Activated naive CD4-positive, alpha-beta T cell treated with anti-CD3 and anti-CD28 coated beads, Interleukin-2, amount 50 U/mL, for 16 hours (primary cell): ENCODE data around the gene POU5F1.
A peak's percentile ranks its signal among the peaks of the same experiment; 100 is the strongest.
"Not testable (repeated sequence)": the region's sequence is repeated elsewhere in the genome, so short reads cannot be mapped to it uniquely, and the experiment has no call there.

Experiments used
- DNase-seq: peaks from one replicate; pipeline ENCODE4 v3.0.0-alpha.2; 2020

The POU5F1 gene

DNA sequence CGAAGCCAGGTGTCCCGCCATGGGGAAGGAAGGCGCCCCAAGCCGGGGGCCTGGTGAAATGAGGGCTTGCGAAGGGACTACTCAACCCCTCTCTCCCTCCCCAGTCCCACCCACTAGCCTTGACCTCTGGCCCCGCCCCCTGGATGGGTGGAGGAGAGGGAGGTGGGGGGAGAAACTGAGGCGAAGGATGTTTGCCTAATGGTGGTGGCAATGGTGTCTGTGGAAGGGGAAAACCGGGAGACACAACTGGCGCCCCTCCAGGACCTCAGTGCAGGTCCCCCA is at the start of gene POU5F1:
Gene POU5F1, minus strand, starts transcription at position 83 of the 282 bp plus-strand sequence. Its CDS starts 62 bp downstream, at position 21.
- no peak for DNase-seq

DNA sequence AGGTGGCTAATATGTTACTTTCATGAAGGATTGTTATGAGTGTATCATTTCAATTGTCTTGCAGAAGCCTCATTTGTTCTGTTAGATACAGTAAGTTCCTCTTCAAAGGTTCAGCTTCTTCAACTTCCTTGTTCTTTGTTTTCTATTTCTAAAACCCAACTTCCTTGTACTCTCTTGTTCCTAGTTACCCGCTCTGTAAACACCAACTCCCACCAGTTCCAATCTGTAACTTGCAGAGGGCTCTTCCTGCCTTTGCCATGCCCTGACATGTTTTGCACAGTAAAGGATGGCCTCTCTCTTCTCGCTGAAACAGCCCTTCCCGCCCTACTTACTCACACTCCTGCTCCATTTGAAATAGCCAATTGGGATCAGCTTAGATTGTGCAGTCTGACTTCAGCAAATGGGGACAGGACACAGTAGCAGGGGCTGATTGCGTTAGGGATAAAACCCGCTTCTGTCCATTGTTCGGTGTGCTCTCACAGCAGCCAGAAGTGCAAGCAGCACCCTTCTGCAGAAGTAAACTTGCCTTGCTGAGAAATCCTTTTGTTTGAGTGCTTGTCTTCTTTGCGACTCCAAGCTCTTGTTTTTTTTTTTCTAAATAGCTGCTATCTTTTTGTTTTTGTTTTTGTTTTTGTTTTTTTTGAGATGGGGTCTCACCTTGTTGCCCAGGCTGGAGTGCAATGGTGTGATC is 45.9 kb upstream of the POU5F1 start:
- no peak for DNase-seq

DNA sequence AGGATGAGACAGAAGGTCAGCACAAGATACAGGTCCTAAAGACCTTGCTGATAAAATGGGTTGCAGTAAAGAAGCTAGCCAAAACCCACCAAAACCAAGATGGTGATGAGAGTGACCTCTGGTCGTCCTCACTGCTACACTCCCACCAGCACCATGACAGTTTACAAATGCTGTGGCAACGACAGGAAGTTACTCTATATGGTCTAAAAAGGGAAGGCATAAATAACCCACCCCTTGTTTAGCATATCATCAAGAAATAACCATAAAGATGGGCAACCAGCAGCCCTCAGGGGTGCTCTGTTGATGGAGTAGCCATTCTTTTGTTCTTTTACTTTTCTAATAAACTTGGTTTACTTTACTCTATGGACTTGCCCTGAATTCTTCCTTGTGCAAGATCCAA is 44.7 kb upstream of the POU5F1 start:
- DNase-seq, result not testable (repeated sequence)

DNA sequence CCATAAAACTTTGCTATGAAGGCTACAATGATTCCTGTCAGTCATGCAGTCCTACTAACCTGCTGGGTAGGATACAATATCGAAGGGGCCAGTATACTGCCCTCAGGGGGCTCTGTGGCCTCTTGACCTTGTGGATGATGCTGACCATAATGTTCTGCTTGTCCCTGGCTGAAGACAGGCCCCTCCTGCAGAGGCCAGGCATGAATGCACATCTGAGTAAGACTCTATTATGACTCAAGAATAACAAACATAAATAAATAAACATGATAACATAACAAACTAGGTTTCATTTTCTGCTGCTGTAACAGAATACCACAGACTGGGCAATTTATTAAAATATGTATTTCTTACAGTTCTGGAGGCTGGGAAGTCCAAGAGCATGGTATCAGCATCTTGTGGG is 44.0 kb upstream of the POU5F1 start:
- DNase-seq, result no peak

DNA sequence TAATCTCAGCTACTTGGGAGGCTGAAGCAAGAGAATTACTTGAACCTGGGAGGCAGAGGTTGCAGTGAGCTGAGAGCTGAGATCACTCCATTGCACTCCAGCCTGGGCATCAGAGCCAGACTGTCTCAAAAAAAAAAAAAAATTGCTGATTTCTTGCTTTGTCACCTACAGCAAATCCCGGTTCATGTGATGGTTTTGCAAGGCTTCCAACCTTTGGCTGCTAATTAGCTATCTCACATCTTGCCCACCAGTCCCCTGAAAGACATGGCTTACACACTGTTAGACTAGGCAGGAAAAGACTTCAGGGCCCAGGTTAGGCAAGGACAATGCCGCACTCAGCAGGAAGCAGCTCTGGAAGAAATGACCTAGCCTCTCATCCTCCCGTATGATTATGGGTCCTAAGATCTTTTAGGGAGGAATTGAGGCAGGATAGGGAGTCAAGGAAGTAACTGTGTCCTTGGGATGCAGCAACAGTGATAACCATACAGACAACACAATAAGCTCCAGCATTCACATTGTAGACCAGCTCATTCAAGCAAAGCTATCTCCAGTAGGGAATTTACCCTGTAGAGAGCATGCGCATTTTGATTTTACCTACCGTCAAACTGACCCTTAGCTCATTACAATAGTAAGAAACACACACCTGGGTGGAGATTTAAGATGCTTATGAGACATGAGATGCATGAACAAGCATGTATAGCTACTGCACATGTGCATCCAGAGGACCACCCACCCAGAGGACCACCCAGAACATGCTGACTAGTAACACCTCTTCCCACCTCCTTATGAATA is 40.5 kb upstream of the POU5F1 start:
- no peak for DNase-seq

DNA sequence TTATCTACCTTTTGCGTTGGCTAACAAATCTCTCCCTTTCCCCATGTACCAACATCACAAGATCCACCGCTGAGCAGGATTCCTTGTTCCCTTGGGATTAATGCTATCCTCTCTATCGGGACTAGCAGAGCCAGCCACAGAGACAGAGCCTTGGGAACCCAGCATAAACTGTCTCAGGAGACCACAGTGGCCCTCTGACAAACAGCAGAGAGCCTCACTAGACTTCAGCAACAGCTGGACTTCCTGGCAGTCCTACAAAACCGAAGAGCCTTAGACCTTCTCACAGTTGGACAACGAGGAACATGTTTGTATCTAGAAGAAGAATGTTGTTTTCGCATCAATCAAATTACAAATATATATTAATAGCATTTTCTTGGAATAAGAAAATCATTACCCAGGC is 39.6 kb upstream of the POU5F1 start:
- DNase-seq, result no peak

DNA sequence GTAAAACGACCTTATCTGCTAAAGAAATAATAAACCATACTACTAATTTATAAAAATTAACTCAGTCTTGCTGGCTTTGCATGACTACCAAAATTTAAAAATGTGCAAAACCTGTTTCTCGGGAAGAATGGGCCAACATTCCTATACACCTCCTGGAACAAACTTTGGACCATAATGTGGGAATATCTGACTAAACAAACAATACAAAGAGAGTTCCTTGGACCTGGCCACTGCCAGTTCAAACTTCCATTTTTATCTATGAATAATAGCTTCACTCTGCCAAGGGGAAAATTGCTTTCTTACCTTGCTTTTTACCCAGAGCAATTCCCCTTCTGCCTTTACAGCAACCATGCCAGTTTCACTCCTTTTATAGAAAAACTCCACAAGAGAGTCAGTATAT is 38.7 kb upstream of the POU5F1 start:
- DNase-seq, result no peak

DNA sequence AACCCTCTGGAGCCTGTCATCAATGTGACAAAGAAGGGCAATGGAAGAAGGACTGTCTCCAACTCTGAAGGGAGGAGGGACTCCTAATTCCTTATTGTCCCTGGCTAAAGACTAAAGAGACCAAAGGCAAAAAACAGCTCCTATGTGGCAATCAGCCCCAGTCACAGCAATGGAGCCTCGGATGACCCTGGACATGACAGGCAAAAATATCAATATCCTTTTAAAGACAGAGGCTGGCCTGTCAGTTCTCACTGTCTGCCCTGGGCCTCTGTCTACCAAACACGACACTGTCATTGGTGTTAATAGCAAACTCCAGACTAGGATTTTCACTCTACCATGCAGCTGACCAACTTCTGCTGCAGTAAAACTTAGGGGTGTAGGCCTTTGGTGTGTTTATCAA is 38.0 kb upstream of the POU5F1 start:
- DNase-seq, result no peak

DNA sequence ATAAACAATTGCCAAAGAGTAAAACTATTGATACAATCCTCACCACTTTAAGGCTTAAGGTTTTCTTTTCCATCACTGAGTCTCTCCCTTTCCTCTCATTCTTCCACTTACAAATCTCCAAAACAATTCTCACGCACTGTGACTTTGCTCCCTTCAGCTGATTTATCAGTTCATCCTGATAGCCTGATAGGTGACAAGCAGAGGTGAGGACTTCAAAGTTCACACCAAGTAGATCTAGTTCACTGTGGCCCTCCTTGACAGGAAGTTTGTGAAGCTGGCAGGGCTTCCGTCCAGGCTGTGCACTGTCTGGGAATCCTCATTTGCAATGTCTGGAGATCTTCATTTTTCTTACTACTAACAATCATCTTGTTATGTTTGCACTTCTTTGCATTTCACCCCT is 35.2 kb upstream of the POU5F1 start:
- no peak for DNase-seq

DNA sequence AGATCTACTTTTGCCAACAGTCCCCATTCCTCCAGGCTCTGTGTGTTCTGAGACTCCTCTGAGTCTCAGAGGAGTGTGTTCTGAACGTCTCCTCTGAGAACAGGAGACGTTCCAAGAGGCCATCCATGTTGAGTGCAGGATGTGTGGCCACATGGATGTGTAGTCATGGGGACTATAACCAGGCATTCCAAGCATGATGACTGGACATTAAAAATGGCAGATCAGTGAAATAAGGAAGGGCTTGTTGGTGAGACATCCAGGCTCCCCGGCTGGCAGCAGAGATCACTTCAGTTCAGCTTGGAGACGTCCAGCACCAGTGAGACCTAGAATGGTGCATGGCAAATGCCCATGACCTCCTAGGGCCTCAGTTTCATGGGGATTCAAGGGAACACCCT is 34.3 kb upstream of the POU5F1 start:
- DNase-seq, result no peak

DNA sequence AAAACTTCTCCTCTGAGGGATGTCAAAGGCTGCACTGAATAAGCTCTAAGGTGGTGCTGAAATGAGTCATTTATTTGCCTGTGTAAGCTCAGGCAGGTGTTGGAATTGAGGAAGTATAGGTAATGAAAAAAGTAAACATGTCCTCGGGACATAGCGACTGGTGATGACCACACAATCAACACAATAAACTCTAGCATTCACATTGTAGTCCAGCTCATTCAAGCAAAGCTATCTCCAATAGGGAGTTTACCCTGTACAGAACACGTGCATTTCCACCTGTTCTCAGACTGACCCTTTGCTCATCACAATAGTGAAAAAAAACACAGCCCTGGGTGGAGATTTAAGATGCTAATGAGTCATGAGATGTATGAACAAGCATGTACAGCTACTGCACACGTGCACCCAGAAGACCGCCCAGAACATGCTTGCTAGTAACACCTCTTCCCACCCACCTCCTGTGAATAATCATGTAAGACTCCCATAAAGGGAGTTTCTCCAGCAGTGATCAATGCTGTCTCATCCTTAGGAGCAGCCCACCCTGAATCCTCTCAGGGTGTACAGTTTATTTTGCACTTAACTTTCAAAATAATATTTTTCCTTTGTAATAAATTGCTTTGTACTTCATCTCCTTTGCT is 33.0 kb upstream of the POU5F1 start:
- DNase-seq, result peak; percentile 74

DNA sequence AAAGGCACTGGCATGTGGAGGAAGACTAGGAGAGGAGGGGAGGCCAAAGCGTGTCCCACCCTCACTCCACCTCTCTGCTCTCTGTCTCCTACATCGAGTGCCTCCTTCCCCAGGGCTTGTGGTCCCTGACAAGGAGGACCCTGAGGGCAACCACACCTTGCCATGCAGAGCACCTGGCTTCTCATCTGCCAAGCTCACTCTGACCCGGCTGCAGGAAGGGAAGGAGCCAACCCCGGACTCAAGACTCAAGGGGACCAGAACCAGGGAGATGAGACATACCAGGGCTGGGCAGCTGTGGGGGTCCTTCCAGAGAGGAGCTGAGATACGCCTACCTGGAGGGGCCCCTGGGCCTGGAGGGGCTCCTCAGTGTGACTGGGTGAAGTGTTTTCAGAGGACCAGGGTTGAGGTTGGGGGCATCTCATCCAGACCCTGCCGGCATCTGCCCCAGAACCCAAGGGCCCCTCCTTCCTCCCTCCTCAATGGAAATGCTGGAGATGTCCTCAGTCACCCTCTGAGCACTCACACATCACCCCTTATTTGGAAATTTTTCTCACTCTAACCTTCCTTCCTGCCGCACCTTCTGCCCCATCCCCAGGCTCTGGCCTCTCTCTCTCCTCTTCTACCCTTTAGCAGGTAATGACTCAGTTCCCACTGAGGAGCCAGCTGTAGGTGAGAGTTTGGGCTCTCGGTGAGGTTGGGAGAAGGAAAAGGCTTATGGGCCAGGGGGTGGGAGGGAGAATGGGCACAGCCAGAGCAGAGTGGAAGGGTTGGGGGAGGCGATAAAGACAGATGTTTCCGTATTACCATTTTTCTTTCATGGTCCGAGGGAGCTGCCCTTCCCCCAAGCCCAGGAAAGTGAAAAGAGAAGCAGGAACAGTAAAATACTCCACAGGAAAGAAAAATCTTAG is 32.0 kb upstream of the POU5F1 start:
- no peak for DNase-seq

DNA sequence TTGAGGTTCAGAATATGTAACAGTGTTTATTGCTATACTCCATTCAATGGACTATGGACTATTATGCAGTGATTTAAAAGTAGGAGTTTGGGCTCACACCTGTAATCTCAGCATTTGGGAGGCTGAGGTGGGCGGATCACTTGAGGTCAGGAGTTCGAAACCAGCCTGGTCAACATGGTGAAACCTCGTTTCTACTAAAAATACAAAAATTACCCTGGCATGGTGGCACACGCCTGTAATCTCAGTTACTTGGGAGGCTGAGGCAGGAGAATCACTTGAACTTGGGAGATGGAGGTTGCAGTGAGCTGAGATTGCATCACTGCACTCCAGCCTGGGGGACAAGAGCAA is 28.6 kb upstream of the POU5F1 start:
- not testable (repeated sequence) for DNase-seq

DNA sequence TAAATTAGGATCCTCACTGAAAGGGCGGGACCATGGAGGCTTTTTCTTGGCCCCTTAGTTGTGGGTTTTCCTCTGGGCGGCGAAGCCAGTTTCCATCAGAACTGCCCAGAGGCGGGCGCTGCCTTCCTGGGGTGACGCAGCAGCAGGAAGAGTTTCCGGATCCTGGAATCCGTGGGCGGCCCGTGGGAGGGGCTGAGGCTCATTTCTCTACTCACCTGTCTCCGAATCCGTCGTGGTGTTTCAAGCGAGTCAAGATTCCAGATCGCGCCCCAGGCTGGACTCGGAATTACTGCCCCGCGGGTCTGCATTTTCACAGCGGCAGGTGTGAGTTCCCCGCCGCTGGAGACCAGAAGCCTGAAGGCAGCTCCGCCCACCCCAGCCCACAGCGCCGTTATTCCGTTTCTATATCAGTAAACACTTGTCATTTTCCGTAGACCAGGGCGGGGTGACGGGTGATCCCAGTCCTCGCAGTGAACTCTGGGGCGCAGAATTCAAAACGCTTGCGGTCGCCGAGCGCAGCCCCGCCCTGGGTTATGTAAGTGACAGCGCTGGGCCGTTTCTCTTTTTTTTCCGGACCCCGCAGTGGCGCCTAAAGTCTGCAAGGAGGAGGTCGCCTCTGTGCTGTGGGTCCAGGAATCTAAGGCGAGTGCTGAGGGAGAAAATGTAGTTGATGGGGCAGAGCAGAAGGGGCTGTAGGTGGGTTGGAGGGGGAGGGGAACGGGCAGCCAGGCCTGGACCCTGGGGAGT is 27.2 kb upstream of the POU5F1 start:
- DNase-seq, result peak; percentile 93

DNA sequence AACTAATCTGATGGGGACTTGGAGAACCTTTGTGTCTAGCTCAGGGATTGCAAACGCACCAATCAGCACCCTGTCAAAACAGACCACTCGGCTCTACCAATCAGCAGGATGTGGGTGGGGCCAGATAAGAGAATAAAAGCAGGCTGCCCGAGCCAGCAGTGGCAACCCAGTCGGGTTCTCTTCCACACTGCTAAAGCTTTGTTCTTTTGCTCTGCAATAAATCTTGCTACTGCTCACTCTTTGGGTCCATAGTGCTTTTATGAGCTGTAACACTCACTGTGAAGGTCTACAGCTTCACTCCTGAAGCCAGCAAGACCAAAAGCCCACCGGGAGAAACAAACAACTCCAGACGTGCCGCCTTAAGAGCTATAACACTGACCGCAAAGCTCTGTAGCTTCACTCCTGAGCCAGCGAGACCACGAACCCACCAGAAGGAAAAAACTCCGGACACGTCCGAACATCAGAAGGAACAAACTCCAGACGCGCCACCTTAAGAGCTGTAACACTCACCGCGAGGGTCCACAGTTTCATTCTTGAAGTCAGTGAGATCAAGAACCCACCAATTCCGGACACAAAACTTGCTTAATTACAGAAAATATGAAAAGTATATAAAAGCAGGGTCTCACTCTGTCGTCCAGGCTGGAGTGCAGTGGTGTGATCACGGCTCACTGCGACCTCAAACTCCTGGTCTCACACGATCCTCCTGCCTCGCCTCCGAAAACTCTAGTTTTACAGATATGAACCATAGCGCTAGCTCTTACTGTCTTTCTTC is 26.0 kb upstream of the POU5F1 start:
- not testable (repeated sequence) for DNase-seq

DNA sequence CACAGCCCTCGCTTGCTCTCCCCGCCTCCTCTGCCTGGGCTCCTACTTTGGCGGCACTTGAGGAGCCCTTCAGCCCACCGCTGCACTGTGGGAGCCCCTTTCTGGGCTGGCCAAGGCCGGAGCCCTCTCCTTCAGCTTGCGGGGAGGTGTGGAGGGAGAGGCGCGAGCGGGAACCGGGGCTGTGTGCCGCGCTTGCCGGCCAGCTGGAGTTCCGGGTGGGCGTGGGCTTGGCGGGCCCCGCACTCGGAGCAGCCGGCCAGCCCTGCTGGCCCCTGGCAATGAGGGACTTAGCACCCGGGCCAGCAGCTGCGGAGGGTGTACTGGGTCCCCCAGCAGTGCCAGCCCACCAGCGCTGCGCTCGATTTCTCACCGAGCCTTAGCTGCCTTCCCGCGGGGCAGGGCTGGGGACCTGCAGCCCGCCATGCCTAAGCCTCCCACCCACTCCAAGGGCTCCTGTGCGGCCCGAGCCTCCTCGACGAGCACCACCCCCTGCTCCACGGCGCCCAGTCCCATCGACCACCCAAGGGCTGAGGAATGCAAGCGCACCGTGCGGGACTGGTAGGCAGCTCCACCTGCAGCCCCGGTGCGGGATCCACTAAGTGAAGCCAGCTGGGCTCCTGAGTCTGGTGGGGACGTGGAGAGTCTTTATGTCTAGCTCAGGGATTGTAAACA is 25.0 kb upstream of the POU5F1 start:
- not testable (repeated sequence) for DNase-seq

DNA sequence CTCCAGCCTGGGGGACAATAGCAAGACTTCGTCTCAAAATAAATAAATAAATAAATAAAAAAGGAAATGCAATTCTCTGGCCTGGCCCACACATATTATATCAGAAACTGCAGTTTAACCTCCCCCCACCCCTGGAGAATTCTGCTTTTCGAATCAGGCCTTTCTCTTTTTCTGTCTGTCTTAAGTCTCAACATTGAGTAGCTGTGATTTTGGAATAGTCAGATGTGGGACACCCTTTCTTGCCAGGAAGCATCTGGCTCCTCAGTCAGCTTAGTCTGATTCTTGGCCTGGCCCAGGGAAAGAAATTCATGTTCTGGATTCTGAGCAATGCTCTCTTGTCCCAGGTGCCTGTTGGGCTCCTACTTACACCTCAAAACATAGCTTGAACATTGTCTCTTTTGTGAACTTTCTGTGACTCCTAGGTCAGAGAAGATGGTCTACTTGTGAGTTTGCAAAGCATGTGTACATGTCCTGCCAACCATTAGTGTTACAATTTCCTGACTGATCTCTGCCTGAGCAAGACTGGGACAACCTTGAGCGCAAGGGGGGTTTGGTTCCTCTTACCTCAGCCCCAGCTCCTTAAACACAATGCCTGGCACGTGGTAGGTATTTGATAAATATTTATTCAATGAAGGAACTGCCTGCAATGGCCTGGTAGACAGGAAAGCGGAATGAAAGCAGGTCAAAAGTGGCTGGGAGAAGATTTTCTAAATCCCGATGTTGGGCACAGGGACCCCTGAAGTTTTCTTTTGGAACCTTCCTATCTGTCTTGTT is 23.8 kb upstream of the POU5F1 start:
- no peak for DNase-seq

DNA sequence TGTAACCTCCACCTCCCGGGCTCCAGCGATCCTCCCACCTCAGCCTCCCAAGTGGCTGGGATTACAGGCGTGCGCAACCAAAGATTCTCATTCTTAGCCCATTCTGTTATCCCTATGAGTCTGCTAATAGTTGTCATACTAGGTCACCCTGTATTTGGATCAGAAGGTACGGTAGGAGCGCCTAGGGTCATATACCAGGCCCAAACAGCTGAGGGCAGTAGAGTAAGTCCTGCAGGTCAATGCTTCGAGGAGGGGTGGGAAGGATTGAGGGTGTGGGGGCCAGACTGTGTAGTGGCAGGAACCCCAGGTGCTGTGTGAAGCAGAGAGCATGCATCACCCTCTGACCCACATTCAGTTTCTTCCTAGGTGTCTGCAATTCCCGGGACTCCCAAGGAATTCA is 22.7 kb upstream of the POU5F1 start:
- no peak for DNase-seq

DNA sequence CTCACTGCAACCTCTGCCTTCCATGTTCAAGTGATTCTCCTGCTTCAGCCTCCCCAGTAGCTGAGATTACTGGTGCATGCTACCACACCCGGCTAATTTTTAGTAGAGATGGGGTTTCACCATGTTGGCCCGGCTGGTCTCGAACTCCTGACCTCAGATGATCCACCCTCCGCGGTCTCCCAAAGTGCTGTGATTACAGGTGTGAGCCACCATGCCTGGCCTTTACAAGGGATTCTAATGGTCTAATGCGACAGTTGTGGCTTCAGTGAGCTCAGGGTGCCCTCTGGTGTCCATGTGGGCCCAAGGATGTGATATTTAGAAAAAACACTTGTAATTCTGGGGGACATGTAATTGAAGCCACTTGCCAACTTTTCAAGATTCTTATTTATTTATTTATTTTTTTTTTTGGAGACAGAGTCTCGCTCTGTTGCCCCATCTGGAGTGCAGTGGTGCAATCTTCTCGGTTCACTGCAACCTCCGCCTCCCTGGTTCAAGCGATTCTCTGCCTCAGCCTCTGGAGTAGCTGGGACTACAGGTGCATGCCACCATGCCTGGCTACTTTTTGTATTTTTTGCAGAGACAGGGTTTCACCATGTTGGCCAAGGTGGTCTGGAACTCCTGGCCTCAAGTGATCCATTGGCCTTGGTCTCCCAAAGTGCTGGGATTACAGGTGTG is 22.1 kb upstream of the POU5F1 start:
- peak; percentile 61 for DNase-seq

DNA sequence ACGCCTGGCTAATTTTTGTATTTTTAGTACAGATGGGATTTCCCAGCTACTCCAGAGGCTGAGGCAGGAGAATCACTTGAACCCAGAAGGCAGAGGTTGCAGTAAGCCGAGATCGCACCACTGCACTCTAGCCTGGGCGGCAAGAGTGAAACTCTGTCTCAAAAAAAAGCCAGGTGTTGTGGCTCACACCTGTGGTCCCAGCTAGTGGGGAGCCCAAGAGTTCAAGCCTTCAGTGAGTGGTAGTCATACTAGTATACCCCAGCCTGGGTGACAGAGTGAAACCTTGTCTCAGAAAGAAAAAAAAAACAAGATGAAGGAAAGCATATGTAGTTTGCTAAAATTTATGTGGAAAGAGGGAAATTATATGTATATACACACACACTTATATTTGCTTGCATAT is 20.0 kb upstream of the POU5F1 start:
- DNase-seq, result no peak
